Fibroblast of skin of left quadriceps (primary cell): ENCODE results near the gene UST.
"Not testable (repeated sequence)": the region's sequence is repeated elsewhere in the genome, so short reads cannot be mapped to it uniquely, and the experiment has no call there.

Source experiments
- DNase-seq, 2 experiments: peaks; one replicate each; pipeline ENCODE4 v3.0.0-alpha.2; 2013; ENCODE audit warnings: low read depth in 2 of 2

Gene UST

DNA sequence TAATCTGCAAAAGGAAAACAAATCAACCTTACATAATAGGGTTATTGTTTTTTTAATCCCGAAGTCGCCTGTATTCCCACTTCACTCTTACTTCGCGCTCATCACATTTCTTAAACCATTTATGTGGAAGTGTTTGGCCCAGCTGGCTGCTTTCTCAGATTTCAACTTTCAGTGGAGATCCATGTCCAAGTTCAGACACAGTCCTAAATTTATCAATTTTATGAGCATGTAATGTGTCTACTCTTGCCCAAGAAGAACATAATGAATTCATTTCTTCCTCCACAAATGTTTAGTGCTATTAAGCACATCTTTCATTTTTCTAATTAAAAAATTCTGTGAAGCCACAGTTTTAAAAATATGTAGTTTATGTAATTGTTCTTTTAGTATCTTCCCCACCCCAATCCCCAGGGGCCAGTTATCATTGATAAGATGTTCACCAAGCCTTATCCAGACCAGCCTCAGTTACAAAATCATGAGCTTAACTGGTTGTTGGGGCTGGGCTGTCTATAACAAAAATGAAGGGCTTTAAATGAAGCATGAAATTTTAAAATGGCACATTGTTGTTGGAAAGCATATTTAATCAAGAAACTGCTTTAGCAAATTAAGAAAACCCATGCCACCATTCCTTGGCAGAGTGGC is 151.7 kb downstream of the UST start:
- DNase-seq = peak; percentile 46 to 55

- no peak for DNase-seq
These were observed 158.4 kb downstream of the UST start for GRCh38 chr6:148904896-148905870.

DNA sequence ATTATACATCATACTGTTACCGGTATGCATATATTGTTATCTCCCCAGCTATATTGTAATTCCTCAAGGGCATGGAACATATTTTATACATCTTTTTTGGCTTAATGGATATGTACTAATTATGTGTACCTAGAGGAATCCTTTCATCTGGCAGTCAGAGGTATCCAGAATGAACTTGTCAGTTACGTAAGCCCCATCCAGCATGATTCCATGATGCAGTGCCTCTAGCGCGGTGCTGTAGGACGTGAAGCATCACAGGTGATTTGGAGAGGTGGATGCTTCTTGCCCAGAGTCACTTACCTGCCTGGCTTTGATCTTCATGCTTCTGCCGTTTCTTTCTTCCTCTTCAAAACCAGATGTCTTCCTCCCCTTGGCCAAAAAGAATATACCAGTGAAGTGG is 159.1 kb downstream of the UST start:
- no peak for DNase-seq

GRCh38 chr6:148906386-148906785 is 159.6 kb downstream of the UST start:
- no peak for DNase-seq

DNA sequence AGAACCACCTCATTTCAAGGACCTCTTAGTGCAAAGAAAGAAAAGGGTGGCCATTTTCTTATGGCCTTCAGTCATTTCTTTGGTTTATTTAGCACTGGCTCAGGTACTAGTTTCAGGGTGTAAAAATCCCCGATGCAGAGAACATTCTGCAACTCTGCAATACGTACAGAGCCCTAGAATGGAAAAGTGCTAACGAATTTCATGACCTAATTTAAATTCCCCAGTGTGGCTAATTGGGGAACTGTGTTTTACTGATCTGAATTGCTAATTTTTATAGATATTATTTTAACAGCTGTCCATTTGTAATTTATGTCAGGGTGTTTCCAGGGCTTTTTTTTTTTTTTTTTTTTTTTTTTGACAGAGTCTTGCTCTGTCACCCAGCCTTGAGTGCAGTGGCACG is 160.7 kb downstream of the UST start:
- no peak for DNase-seq

DNA sequence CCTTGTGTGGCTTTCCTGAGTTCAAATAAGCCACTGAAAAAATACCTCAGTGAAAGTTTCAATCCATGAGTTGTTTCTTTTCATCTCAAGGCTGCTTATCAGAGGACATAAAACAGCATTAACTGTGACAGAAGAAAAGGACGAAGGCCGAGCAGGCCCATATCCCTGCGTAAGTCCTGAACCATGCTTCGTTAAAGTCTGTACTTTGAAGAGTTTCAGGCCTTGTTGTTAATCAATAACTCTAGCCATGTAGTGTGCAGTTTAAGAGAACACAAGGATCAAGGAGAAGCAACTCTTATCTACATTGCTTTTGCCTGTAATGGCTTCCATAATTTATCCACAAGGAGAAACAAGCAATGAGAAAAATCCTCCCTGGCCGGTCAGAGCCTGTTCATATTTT is 165.4 kb downstream of the UST start:
- no peak for DNase-seq

GRCh38 chr6:148915810-148916209 is 169.0 kb downstream of the UST start:
- no peak for DNase-seq

DNA sequence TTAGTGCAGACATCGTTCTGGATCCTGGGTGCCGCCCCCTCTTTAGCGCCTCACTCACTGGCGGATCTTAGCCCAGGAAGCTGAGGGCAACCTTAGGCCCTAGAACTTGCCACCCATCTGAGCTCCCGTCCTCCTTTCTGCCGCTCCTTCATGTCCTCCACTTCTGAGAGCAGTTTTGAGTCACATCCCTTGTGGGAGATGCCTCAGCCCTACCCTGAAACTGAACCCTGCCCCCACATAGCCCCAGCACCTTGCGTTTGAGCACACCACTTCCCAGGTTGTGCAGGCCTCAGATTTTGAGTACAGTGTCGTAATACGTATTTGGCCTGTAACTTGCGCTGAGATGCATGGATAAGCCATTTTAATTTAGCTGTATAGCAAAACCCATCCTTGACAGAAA is 169.7 kb downstream of the UST start:
- DNase-seq = not testable (repeated sequence)

DNA sequence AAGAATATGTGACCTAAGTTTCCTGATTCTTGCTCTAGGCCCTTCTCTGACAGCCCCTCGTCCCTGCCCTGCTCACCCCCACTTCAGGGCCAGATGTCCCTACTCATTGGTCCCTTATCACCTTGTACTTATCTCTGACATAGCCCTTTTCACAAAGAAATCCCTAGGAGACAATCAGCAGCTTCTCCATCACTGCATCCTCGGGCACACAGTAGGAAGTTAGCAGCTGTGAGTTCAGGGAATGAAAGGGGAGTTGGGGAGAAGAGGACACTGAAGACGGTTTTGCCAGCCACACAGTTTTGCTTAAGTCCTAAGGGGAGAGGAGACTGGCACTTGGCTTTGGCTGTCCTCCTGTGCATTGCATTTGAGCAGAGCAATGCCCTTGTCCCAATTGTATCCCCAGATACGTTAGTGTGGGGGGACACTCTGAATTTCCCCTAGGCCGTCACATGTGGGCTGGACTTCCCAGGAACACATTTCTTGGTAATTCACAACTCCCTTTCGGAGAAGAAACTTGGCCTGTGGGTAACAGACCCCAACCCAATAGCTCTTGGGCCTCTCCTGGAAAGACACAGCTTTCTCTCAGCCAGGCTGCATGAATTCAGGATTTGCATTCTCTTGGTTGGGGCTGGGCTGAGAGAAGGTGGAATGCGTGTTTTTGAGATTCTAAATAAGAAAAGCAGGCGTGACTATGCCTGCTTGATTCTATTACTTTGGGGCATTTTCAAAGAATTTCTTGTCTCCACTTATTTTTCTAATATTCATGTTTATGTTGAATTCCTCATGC is 177.6 kb downstream of the UST start:
- DNase-seq = no peak

DNA sequence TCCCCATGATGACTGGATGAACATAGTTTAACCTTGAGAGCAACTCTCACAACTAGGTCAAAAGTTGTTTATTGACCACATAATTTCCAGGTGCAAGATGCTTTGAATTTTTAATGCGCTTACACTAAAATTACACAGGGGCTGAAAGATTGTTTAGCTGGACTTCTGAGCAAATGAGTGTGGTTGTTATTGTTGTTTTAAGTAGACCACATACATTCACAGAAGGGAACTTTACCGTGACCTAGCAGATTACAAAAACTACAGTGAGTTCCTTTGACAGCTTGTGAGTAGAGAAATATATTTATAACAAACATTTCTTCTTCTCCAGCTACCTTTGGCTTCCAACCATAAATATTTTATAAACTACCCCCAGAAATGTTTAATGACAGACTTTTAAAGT is 178.9 kb downstream of the UST start:
- no peak for DNase-seq

GRCh38 chr6:148926478-148926877 is 179.6 kb downstream of the UST start:
- no peak for DNase-seq

- no peak for DNase-seq
These were observed 180.8 kb downstream of the UST start for GRCh38 chr6:148927586-148927985.

DNA sequence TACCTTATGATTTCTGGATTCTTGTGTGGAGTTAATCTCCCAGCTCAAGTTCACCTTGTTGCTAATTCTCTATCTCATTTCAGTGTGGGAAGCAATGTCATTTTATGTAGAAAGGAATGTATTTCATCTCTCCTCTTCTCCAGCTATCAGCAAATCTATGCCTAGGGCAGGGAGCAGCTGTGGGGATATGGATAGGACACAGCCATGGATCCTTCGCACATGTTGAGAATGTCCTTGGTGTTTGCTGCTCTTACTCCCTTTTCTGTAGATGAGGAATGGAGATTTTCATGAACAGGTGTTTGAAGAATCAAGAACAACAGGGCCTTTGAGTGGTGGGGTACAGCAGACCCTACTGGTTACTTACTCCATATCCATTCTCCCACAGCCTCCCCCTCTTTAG is 182.0 kb downstream of the UST start:
- DNase-seq = no peak

DNA sequence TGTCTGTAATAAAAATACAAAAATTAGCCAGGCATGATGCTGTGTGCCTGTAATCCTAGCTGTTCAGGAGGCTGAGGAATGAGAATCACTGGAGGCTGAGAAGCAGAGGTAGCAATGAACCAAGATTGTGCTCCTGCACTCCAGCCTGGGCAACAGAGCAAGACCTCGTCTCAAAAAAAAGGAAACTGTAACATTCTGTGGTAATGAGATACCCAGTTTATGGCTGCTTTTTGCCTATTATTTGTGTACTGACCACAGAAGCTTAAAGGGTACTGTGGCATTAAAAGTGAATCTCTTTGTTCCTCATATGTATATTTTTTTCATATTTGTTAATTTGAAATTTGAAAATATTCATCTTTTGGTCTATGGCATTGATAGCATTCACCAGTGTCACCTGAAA is 185.4 kb downstream of the UST start:
- DNase-seq = no peak

DNA sequence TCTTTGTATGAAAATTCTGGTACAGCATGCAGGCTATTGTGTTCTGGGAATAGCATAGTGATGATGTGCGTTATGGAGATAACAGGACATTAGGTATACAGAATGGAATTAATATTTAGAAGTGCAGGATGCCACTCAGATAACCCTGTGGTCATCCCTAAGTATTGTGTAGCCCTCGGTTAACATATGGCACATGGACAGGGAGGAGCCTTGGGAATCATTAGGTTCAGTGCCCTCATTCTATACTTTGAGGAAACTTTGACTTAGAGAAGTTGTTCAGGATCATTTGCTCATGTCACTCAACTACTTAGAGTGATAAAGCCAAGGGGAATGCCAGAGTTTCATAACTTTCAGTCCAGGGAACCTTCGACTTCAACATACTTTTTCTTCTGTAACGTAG is 185.9 kb downstream of the UST start:
- DNase-seq = no peak

DNA sequence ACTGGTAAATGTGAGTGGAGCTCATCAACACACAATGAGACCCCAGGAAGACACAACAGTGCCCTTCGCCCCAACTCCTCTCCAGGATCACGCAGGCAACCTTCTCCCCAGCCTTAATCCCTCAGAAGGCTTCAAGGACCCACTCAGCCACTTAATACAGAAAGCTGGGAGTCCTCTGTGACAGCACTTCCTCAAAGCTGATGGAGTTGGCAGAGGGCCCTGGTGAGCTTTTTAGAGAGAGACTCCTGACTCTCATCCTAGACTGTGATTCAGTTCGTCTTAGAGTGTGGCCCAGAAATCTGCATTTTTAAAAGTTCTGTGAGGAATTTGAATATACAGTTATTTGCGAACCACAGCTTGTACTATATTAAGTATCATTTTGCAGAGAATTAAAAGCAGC is 187.7 kb downstream of the UST start:
- DNase-seq = no peak

DNA sequence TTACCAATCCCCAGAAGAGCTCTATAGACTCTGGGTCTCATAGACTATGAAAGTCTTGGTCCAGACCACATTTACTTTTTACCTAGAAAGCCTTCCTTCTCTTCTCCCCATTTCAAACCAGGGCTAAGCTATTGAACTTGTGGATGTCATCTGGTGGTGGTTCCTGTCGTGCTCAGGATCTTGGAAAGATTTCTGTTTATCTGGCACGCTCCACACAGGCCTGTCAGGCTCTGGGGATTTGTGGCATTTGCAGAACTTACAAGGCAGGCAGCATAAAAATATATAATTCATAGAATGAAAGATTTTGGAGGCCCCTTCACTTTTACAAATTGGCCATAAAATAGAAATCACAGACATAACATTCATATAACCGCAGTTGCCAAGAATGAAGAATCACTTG is 188.1 kb downstream of the UST start:
- peak; percentile 64 to 67 for DNase-seq

DNA sequence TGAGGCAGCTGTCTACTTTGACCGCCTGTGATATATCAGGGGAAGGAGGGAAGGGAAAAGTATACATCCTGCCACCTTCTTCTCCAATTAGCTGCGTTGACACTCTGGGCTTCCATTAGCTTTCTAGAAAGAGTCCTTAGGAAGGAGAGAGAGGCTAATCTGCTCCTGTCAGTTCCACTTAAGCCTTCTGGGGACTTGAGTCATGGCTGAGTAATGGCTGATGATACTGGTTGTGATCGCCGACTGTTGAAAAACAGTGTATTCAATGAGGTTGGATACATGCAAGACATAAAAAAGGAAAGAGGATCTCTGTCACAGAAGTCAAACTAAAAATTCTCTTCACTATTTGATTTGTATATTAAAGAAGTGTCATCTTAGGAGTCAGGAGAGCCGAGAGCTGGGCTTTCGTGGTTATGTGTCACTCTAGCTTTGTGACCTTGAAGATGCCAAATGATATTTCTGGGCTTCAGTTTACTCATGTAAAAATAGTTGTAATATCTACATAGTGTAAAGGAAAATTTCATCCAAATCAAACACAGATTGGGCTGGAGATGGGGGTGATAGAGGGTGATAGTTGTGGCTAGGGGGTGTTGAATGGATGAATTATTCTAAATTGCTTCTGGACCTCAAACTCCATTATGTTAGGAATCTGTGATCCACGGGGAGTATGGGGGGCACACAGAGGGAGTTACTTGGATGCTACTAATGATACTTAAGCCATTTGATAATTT is 189.0 kb downstream of the UST start:
- peak in 1 of 2 experiments; percentile 29 for DNase-seq

DNA sequence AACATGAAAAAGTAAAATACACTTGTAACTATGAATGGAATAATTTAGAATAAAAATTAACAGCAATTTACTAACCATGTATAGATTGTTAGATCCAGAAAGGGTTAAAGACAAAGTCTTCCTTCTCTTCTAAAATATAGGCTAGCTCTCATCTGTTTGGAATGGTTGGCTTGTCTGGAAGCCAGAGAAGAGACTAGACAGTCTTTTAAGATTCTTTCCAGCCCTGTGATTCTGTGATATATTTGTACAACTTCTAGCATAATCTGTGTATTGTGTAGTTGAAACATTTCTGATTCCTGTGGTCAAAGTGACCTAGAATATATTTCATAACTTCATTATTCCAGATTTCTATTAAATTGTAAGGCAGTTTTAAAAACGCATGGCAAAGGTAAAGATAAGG is 196.6 kb downstream of the UST start:
- DNase-seq = peak; percentile 37 to 54

DNA sequence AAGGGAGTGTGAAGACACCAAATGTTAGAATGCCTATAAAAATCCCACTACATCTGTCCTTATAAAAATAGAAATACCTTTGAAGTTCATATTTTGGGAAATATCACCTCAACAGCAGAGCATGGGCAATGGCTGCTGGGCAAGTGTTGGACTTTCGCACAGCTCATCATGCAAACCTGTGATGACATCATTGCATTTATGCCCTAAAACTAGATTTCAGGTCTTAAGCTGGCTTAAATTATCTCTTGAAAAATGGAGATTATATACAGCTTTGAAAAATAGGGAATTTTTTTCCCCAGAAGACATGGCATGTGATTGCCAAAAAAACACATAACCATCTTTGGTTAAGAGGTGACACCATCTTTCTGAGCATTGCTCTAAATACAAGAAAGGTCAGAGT is 197.8 kb downstream of the UST start:
- DNase-seq = no peak

DNA sequence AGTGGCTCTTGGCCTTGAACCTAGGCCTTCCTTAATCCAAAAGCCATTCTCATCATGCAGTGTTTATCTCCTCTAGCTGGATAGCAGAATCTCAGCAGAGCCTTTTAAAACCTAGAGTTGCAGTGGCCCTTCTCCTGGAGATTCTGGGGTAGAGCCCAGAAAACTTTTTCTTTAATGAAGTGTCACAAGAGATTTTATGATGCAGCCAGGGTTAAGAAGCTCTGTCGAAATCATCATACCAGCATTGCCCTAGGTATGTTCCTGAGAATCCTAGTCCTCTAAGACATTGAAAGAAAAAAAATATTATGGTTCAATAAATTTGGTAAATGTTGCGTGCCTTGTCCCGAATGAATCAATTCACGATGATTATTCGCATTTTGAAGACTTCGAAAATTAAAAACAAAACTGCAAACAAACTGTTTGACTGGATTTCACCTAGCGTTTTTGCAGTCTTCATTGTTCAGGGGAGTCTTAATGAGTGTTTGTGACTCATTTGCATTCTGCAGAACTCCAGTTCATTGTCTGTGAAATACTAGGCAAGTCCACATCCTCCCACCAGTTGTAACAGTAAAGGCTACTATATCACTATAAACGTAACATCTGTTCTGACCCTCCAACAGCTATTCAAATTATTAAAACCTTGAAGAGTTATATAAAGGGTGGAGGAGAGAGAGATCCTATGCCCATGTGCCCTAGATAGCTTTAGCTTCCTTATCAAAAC is 198.6 kb downstream of the UST start:
- DNase-seq = no peak
